Activated CD4-positive, alpha-beta T cell treated with anti-CD3 and anti-CD28 coated beads for 48 hours (primary cell): Measurements from ENCODE around the gene ATP8B1.
"Not testable (repeated sequence)": the region's sequence is repeated elsewhere in the genome, so short reads cannot be mapped to it uniquely, and the experiment has no call there.

Source experiments
- DNase-seq: peaks from one replicate; pipeline ENCODE4 v3.0.0-alpha.2; 2020

The ATP8B1 gene

GRCh38 chr18:57803103-57803969, at the start of gene ATP8B1:
Gene ATP8B1, minus strand, starts transcription at chr18:57803315. Its CDS starts 71,508 bp downstream, at chr18:57731807.
- no peak for DNase-seq

GRCh38 chr18:57850063-57850462, 46.9 kb upstream of the ATP8B1 start:
- no peak for DNase-seq

GRCh38 chr18:57848374-57848773, 45.3 kb upstream of the ATP8B1 start:
- DNase-seq, result not testable (repeated sequence)

- DNase-seq, result not testable (repeated sequence)
Observed at GRCh38 chr18:57847431-57847830, 44.3 kb upstream of the ATP8B1 start.

DNA sequence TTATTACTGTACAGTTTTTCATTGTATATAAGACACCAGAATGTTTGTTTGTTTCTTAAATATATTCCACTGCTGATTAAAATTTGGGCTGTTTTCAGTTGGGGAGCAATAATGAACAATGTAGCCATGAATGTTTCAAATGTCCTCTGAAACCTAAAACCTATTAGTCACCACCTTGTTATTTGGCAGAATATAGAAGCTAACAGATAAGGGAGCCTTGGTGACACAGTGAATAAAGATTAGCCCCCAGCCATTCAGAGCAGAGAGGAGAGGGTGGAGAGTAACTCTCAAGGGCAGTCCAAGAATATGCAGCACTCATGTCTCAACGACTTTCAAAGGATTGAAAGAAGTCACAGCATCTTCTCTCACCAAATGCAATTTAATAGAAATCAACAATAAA, 43.1 kb upstream of the ATP8B1 start:
- DNase-seq, result no peak

DNA sequence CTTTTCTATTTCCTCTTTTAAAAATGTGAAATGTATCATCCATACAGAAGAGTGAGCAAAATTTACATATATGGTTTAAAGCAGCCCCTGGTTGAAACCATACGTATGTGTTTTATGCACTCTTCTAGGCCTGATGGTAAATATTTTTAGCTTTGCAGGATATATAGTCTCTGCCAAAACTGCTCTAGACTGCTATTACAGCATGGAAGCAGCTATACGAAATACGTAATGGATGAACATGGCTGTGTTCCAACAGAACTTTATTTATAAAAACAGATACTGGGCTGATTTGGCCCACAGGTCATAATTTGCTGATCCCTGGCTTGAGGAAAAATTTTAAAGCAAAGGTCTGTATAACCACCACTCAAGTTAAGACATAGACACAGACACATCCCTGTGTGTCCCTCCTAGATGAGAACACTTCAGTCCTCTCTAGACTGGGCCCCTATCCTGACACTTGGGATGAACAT, 42.5 kb upstream of the ATP8B1 start:
- no peak for DNase-seq

DNA sequence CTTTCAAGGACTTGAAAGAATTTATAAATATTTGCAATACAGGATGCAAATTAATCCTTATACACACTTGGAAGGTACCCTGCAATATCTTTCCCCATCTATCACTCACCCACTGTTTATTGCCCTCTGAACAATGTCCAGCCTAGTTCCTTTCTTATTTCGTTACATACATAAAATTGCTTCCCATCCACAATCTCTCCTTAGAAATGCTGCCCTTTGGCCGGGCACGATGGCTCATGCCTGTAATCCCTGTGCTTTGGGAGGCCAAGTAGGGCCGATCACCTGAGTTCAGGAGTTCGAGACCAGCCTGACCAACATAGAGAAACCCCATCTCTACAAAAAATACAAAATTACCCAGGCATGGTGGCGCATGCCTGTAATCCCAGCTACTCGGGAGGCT, 41.2 kb upstream of the ATP8B1 start:
- no peak for DNase-seq

GRCh38 chr18:57843386-57843785, 40.3 kb upstream of the ATP8B1 start:
- DNase-seq, result no peak

GRCh38 chr18:57841568-57841967, 38.5 kb upstream of the ATP8B1 start:
- peak; percentile 18 for DNase-seq

GRCh38 chr18:57839942-57840381, 36.8 kb upstream of the ATP8B1 start:
- DNase-seq, result no peak

DNA sequence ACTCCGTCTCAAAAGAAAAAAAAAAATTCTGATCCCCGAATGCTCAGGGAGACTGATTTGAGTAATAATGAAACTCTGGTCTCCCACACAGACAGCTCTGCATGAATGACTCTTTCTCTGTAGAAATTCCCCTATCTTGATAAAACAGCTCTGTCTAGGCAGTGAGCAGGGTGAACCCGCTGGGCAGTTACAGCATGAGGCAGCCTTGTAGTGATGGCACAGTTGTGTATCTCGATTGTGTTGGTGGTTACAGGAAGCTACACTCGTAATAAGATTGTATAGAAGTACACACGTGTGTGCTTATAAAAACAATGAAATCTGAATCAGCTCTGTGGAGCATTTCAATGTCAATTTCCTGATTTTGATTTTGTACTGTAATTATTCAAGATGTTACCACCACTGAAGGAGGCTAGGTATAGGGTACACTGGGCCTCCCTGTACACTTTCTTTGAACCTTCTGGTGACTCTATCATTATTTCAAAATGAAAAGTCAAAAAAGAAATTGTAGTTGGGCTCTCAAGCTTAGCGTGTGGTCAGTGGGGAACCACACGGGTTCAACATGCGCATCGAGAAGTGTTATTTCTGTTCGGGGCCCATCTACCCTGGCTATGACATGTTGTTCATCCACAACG, 34.9 kb upstream of the ATP8B1 start:
- DNase-seq, result peak; percentile 72

- no peak for DNase-seq
Observed at GRCh38 chr18:57836557-57836956, 33.4 kb upstream of the ATP8B1 start.

GRCh38 chr18:57835904-57836303, 32.8 kb upstream of the ATP8B1 start:
- DNase-seq, result no peak

DNA sequence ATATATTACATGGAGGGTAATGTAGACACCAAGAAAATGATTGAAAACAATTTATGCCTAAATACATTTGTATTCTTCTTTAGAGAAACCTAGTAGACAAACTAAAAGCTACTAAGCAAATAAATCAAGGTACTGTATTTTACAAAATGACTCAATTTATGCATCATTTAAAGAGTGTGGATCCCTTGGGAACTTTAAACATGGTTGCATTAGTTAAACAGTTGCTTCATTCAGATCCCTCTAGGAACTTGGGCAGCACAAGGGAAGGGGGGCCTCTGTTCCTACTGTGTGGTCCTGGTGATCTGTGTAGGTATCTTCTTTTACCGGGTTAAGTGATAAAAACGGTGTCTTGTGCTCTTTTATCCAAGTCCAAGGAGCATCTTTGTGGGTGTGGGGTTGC, 31.5 kb upstream of the ATP8B1 start:
- no peak for DNase-seq

- DNase-seq, result peak; percentile 40
Observed at GRCh38 chr18:57833441-57834101, 30.5 kb upstream of the ATP8B1 start.

GRCh38 chr18:57832730-57833129, 29.6 kb upstream of the ATP8B1 start:
- no peak for DNase-seq

GRCh38 chr18:57831597-57832377, 28.7 kb upstream of the ATP8B1 start:
- no peak for DNase-seq

DNA sequence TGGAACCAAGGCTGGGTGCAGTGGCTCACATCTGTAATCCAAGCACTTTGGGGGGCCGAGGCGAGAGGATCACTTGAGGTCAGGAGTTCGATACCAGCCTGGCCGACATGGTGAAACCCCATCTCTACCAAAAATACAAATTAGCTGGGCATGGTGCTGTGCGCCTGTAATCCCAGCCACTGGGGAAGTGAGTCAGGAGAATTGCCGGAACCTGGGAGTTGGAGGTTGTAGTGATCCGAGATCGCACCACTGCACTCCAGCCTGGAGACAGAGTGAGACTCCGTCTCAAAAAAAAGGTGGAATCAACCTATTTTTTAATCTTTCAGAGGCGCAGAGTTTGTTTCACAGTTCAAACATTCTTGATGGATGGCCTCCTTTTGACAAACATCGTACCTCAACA, 24.5 kb upstream of the ATP8B1 start:
- no peak for DNase-seq

DNA sequence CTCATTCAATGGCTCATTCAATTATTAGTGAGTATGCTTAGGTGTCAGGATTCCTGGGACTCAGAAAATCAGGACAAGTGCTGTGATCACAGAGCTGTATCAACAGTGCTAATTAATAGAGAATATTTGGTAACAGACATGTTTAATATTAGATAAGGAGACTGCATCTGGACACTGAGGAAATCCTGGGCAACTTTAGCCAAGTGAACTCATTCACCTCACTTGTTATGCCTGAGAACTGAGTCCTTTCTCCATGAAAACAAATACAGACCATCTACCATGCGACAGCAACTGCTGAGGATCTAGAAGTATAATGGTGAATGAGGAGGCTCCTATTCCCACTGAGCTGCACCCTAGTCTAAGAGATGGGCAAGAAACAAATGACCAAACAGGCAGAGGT, 23.1 kb upstream of the ATP8B1 start:
- no peak for DNase-seq

DNA sequence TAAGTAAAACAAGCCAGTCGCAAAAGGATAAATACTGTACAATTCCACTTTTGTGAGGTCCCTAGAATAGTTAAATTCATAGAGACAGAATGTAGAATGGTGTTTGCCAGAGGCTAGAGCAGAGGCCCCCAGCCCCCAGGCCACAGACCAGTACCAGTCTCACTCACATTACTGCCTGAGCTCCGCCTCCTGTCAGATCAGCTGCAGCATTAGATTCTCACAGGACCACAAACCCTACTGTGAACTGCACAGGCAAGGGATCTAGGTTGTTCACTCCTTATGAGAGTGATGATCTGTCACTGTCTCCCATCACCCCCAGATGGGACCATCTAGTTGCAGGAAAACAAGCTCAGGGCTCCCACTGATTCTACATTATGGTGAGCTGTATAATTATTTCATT, 17.5 kb upstream of the ATP8B1 start:
- DNase-seq, result not testable (repeated sequence)

GRCh38 chr18:57819671-57820460, 16.8 kb upstream of the ATP8B1 start:
- DNase-seq, result peak; percentile 32

GRCh38 chr18:57819119-57819518, 16.0 kb upstream of the ATP8B1 start:
- DNase-seq, result no peak
